ENCODE measurements around the gene GPC5.

- no peak for TF ChIP-seq REST (IDR thresholded peaks at IDR 0.05; ENCODE audit: insufficient read depth in 1 of 2, low read depth in 2 of 2, low read length in 2 of 2)
- no peak for TF ChIP-seq TAF1 (IDR thresholded peaks at IDR 0.05; ENCODE audit: borderline replicate concordance, insufficient read depth, low read length)
- no peak for TF ChIP-seq POLR2AphosphoS5 (IDR thresholded peaks at IDR 0.05; ENCODE audit: low read depth, low read length)
Observed at GRCh38 chr13:91504216-91504615, 105.8 kb downstream of the GPC5 start.

Measured in PFSK-1 (cell line).